Large intestine (tissue), 3 donors: ENCODE results near the gene EIF3CL. TPM values are rescaled to one million over a fixed set of nuclear protein-coding genes. Genes with fewer than 3 reads are reported as not detected.
"Not testable (repeated sequence)": the region's sequence is repeated elsewhere in the genome, so short reads cannot be mapped to it uniquely, and the experiment has no call there.

ENCODE experiments used
- DNase-seq, 2 donors: peaks; one replicate each; pipeline versions ENCODE4 v3.0.0 to v3.0.0-alpha.2; 2013
- H3K27ac ChIP-seq: one replicate; pipeline ENCODE4 v1.5.1; 2013; ENCODE audit warnings: low read length
- H3K27me3 ChIP-seq: 2 replicates; pipeline ENCODE4 v1.6.1; 2013; ENCODE audit warnings: low read length; ENCODE audit not compliant: control insufficient read depth, insufficient read depth
- H3K36me3 ChIP-seq: 2 replicates; pipeline ENCODE4 v1.6.1; 2013; ENCODE audit warnings: low read length; ENCODE audit not compliant: control insufficient read depth, insufficient read depth
- H3K4me1 ChIP-seq: one replicate; pipeline ENCODE4 v1.6.1; 2013; ENCODE audit warnings: low read length; ENCODE audit not compliant: control insufficient read depth, insufficient read depth
- H3K4me3 ChIP-seq: one replicate; pipeline ENCODE4 v1.5.1; 2013; ENCODE audit warnings: low read length
- H3K9me3 ChIP-seq: one replicate; pipeline ENCODE4 v1.6.1; 2013; ENCODE audit warnings: mild to moderate bottlenecking, low read depth, low read length, moderate library complexity; ENCODE audit not compliant: control insufficient read depth
- WGBS: methylation state at CpG from one replicate; pipeline ENCODE4 v1.1.5; 2013; ENCODE audit warnings: low lambda C conversion rate; ENCODE audit not compliant: insufficient coverage; 5-methylcytosine and 5-hydroxymethylcytosine counted together
- polyA plus RNA-seq: library from polyadenylated mRNA; unstranded; fragments of 120-200 nt; gene quantifications from one replicate; pipeline ENCODE4 v1.2.1, GENCODE V29; 2013

Gene EIF3CL
- polyA plus RNA-seq, 1 donor, result 73.4 TPM

DNA sequence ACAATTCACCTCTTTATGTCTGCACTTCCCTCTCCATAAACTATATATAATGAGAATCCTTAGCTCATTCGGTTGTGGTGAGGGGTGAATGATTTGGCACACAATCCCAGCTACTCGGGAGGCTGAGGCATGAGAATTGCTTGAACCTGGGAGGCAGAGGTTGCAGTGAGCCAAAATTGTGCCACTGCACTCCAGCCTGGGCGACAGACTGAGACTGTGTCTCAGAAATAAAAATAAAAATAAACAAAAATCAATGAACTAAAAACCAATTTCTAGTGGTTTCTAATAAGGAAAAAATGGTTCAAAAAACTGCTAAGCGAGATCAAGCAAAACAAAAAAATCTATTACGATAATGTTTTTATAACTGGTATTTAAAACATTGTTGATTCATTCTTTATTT is 40.2 kb downstream of the EIF3CL start, which contains the start of gene NPIPB6:
TSS of gene NPIPB6 (minus strand) at position 101 of the 400 bp plus-strand sequence. CDS start 686 bp downstream, outside the sequence.
- H3K4me1 ChIP-seq, DNase-seq, H3K27ac ChIP-seq, H3K9me3 ChIP-seq, H3K36me3 ChIP-seq, H3K27me3 ChIP-seq, H3K4me3 ChIP-seq: not testable (repeated sequence)
- WGBS, result no CpG with 5 or more reads among the region's 5 CpGs

- not testable (repeated sequence) for H3K36me3 ChIP-seq, H3K9me3 ChIP-seq, H3K4me3 ChIP-seq, H3K27me3 ChIP-seq, H3K27ac ChIP-seq, DNase-seq, H3K4me1 ChIP-seq
- WGBS, result no CpG with 5 or more reads among the region's 5 CpGs
Measured at GRCh38 chr16:28362600-28362999, 41.0 kb downstream of the EIF3CL start.

DNA sequence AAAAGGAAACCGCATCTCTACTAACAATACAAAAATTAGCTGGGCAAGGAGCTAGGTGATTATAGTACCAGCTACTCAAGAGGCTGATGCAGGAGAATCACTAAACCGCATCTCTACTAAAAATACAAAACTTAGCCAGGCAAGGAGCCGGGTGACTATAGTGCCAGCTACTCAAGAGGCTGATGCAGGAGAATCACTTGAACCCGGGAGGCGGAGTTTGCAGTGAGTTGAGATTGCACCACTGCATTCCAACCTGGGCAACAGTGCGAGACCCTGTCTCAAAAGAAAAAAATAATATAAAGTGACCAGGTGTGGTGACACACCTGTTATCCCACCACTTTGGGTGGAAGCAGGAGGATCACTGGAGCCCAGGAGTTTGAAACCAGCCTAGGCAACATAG is 65.4 kb downstream of the EIF3CL start:
- H3K4me3 ChIP-seq, H3K4me1 ChIP-seq, H3K9me3 ChIP-seq, H3K27me3 ChIP-seq, DNase-seq, H3K36me3 ChIP-seq, H3K27ac ChIP-seq: not testable (repeated sequence)
- no CpG with 5 or more reads among the region's 6 CpGs for WGBS

DNA sequence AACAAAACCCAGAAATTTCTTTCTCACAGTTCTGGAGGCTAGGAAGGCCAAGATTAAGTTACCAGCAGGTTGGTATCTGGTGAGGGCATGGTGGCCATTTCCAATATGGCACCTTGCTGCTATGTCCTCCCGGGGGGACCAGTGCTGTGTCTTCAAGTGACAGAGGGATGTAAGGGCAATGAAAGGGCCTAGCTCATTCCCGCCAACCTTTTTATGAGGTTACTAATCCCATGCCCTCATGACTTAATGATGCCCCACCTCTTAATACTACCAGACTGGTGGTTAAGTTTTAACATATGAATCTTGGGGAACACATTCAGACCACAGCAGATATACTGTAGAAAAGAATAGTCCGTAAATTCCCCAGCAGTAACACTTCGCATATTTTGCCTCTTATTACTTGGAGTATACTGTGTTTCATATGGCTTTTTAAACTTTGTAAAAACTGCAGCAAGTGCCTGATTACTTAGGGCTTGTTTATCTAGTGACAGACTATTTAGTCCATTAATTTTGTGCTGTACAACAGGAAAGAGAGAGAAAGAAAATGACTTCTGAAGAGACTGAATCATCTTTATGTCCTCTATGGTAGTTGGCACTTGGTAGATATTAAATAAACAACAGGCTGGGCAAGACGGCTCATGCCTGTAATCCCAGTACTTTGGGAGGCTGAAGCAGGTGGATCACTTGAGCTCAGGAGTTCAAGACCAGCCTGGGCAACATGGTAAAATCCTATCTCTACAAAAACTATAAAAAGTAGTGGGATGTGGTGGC is 66.5 kb downstream of the EIF3CL start:
- H3K4me3 ChIP-seq, H3K4me1 ChIP-seq, H3K27me3 ChIP-seq, H3K27ac ChIP-seq, H3K9me3 ChIP-seq, DNase-seq, H3K36me3 ChIP-seq: not testable (repeated sequence)
- WGBS, result no CpG with 5 or more reads among the region's 5 CpGs

- not testable (repeated sequence) for H3K36me3 ChIP-seq, DNase-seq, H3K9me3 ChIP-seq, H3K27me3 ChIP-seq, H3K27ac ChIP-seq, H3K4me1 ChIP-seq, H3K4me3 ChIP-seq
- no CpG with 5 or more reads among the region's 8 CpGs for WGBS
Measured at GRCh38 chr16:28335678-28336077, 68.0 kb downstream of the EIF3CL start.

GRCh38 chr16:28332632-28333031 is 71.0 kb downstream of the EIF3CL start:
- H3K36me3 ChIP-seq, H3K4me1 ChIP-seq, H3K4me3 ChIP-seq, DNase-seq, H3K27me3 ChIP-seq, H3K27ac ChIP-seq, H3K9me3 ChIP-seq: not testable (repeated sequence)
- WGBS, result no CpG with 5 or more reads among the region's 6 CpGs

DNA sequence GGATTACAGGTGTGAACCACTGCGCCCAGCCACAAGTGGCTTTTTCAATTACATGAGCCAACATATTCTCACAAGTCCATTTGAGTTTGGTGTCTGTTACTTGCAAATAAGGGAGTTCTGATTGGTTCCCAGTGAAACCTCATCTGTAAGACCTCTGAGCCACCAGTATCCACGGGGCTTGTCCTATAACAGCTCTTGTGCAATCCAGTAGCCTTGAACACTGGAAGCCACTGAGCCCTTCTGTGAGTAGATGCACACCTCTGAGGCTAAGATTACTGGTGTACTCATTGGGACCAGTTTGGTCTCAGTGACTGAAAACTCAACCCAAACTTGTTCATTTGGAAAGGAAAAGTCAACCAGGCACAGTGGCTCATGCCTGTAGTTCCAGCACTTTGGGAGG is 72.7 kb downstream of the EIF3CL start:
- H3K27ac ChIP-seq, DNase-seq, H3K27me3 ChIP-seq, H3K9me3 ChIP-seq, H3K4me3 ChIP-seq, H3K4me1 ChIP-seq, H3K36me3 ChIP-seq: not testable (repeated sequence)
- no CpG with 5 or more reads among the region's 2 CpGs for WGBS

GRCh38 chr16:28330232-28330631 is 73.4 kb downstream of the EIF3CL start:
- DNase-seq, H3K9me3 ChIP-seq, H3K4me1 ChIP-seq, H3K4me3 ChIP-seq, H3K27ac ChIP-seq, H3K36me3 ChIP-seq, H3K27me3 ChIP-seq: not testable (repeated sequence)
- no CpG with 5 or more reads among the region's 9 CpGs for WGBS

Other genes starting within 250 kb of the EIF3CL start
- gene XPO6, start 191.9 kb downstream of the EIF3CL start, polyA plus RNA-seq, result 63.4 TPM
- gene SBK1, start 111.3 kb downstream of the EIF3CL start, polyA plus RNA-seq, result 3.2 TPM
- 1.8 TPM for gene NPIPB6, start 40.3 kb downstream of the EIF3CL start, polyA plus RNA-seq
- gene NPIPB7, start 68.5 kb upstream of the EIF3CL start, polyA plus RNA-seq, result 0.48 TPM
- gene CLN3, start 88.2 kb upstream of the EIF3CL start, polyA plus RNA-seq, result 51.9 TPM
- 8.2 TPM for gene APOBR, start 90.8 kb upstream of the EIF3CL start, polyA plus RNA-seq
- 0.21 TPM for gene IL27, start 103.0 kb upstream of the EIF3CL start, polyA plus RNA-seq
- 16.0 TPM for gene NUPR1, start 135.1 kb upstream of the EIF3CL start, polyA plus RNA-seq
- 24.8 TPM for gene SGF29, start 150.1 kb upstream of the EIF3CL start, polyA plus RNA-seq
- gene SULT1A2, start 193.2 kb upstream of the EIF3CL start, polyA plus RNA-seq, result 5.7 TPM
- 67.5 TPM for gene SULT1A1, start 206.2 kb upstream of the EIF3CL start, polyA plus RNA-seq
- 2.5 TPM for gene NPIPB8, start 234.2 kb upstream of the EIF3CL start, polyA plus RNA-seq